NT2/D1 (cell line): ENCODE data around the gene GOLGA1.

Experiments
- YY1 ChIP-seq: IDR thresholded peaks from 2 replicates; pipeline ENCODE4 v1.6.1; 2011; ENCODE audit not compliant: insufficient read length, insufficient read depth
- ZNF274 ChIP-seq: IDR thresholded peaks from 2 replicates; pipeline ENCODE4 v1.6.1; 2011; ENCODE audit warnings: mild to moderate bottlenecking, low read depth, low read length

DNA sequence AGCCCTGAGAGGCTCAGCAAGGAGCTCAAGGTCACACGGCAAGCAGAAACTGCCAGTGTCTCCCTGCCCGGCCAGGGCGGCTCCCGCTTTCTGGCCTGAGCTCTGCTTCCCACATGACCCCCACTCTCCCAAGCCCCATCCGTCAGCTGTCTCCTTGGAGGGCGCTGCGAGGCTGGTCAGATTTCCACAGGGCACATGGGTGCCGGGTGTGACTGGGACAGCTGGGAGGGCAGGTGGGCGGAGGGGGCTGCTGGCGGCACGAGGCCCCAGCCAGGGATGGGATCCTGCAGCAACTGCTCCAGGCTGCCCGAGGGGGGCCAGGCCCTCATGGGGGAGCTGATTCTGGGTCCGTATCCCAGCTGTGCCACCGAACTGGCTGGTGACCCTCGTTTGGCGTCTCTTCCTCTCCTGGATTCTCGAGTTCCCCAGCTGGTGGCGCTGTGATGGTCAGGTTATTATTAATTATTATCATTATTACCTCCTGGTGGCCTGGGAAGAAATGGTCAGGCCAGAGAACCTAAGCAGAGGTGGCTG is 100.5 kb downstream of the GOLGA1 start:
- TF ChIP-seq ZNF274 = no peak
- TF ChIP-seq YY1 = no peak
